ENCODE results near the gene HEPN1.

- TF ChIP-seq MAX (IDR thresholded peaks at IDR 0.05) (no peak), EP300 (IDR thresholded peaks at IDR 0.05; ENCODE audit: borderline replicate concordance) (no peak)
Observed at GRCh38 chr11:124869331-124869730, 49.7 kb upstream of the HEPN1 start.
